ENCODE measurements around the gene GBX1. TPM values are rescaled to one million over a fixed set of nuclear protein-coding genes. Genes with fewer than 3 reads are reported as not detected.

The GBX1 gene
- total and polyA plus RNA-seq, 2 donors (not counting 3 experiments of a cell fraction or from before 2014, with no cell fraction given): not detected

GRCh38 chr7:151099486-151100211, 67.8 kb downstream of the GBX1 start:
- Histone ChIP-seq H3K4me1 (ENCODE audit: control insufficient read depth, extremely low read depth, insufficient read depth, low read length) (peaks cover 9% of the 10 kb centered on the region), H3K4me3 (replicated peaks in 1 of 3; ENCODE audit: insufficient read depth in 1 of 3, low read depth in 1 of 3, low read length in 3 of 3) (no peak overlapping the region), H3K9ac (replicated peaks; ENCODE audit: extremely low read depth, insufficient read depth, low read length) (no peak overlapping the region), H3K79me2 (ENCODE audit: control insufficient read depth, insufficient read depth, low read length) (peaks cover 93% of the 10 kb centered on the region), H2AFZ (ENCODE audit: low read depth, low read length) (no peak overlapping the region), H3K27me3 (ENCODE audit: control insufficient read depth in 2 of 2, insufficient read depth in 2 of 2, low read length in 2 of 2) (no peaks in the 10 kb centered on the region), H3K9me3 (replicated peaks; ENCODE audit: control insufficient read depth, insufficient read depth, low read length) (no peaks in the 10 kb centered on the region), H3K36me3 (ENCODE audit: control insufficient read depth in 2 of 2, extremely low read depth in 1 of 2, insufficient read depth in 2 of 2, low read length in 2 of 2) (peaks cover 0 to 3% of the 10 kb centered on the region in 2 experiments), H4K20me1 (replicated peaks; ENCODE audit: control insufficient read depth, extremely low read depth, insufficient read depth, low read length) (no peaks in the 10 kb centered on the region), H3K27ac (ENCODE audit: insufficient read depth, low read depth, low read length) (no peak overlapping the region), H3K4me2 (ENCODE audit: insufficient read depth, low read length) (no peak overlapping the region), H3K9me1 (replicated peaks; ENCODE audit: control insufficient read depth, extremely low read depth, insufficient read depth, low read length) (no peaks in the 10 kb centered on the region)
- no TSS peak for BruUV-seq (replicated peaks)
- CTCF ChIA-PET: interaction anchor here (1.4 kb wide), 1 partner anchor 11 kb away, joined by 3 read pairs; no protein-coding TSS in a partner anchor
- intact Hi-C loops (cut with micrococcal nuclease) (no loop called here), dilution Hi-C loops (cut with MboI; ENCODE audit: extremely low pct_ligation_motif_present, low sequenced_read_pairs) (no loop called here)
- TF ChIP-seq JUN (IDR thresholded peaks at IDR 0.05; ENCODE audit: borderline replicate concordance, insufficient read depth, insufficient read length, low read depth) (no peak), EZH2 (IDR thresholded peaks at IDR 0.05; ENCODE audit: borderline replicate concordance, low read depth, low read length, severe bottlenecking) (no peak), MAX (IDR thresholded peaks at IDR 0.05; ENCODE audit: insufficient read depth, insufficient read length) (no peak), GATA2 (IDR thresholded peaks at IDR 0.05; ENCODE audit: insufficient read depth, insufficient read length, low read depth, low read length) (no peak)
- POLR2A ChIA-PET: no interaction called here
- FAIRE-seq: no peak
- DNase-seq (ENCODE audit: low read depth, low spot score): no peak

Other genes with a start within 250 kb of the GBX1 start
- 0.09 TPM in 1 of 2 replicates, not detected in the other for gene KCNH2, start 189.4 kb downstream of the GBX1 start, total RNA-seq
- gene KCNH2, start 189.4 kb downstream of the GBX1 start, polyA plus RNA-seq: 0.03 and 0.10 TPM in 2 replicates
- gene NOS3, start 176.7 kb downstream of the GBX1 start, total RNA-seq: 51.4 and 82.8 TPM in 2 replicates
- gene NOS3, start 176.7 kb downstream of the GBX1 start, polyA plus RNA-seq: 95.1 and 120 TPM in 2 replicates
- not detected in 2 replicates for gene ATG9B, start 143.2 kb downstream of the GBX1 start, total RNA-seq
- 0.02 and 0.04 TPM in 2 replicates for gene ATG9B, start 143.2 kb downstream of the GBX1 start, polyA plus RNA-seq
- gene ABCB8, start 139.2 kb downstream of the GBX1 start, total RNA-seq: 46.3 and 48.5 TPM in 2 replicates
- gene ABCB8, start 139.2 kb downstream of the GBX1 start, polyA plus RNA-seq: 38.0 and 43.2 TPM in 2 replicates
- gene ASIC3, start 119.2 kb downstream of the GBX1 start, total RNA-seq: 0.69 and 1.4 TPM in 2 replicates
- gene ASIC3, start 119.2 kb downstream of the GBX1 start, polyA plus RNA-seq: 0.70 and 1.1 TPM in 2 replicates
- gene CDK5, start 109.8 kb downstream of the GBX1 start, total RNA-seq: 16.5 and 17.7 TPM in 2 replicates
- gene CDK5, start 109.8 kb downstream of the GBX1 start, polyA plus RNA-seq: 38.2 and 38.3 TPM in 2 replicates
- 172 and 187 TPM in 2 replicates for gene SLC4A2, start 108.1 kb downstream of the GBX1 start, total RNA-seq
- gene SLC4A2, start 108.1 kb downstream of the GBX1 start, polyA plus RNA-seq: 108 and 120 TPM in 2 replicates
- 71.6 and 73.3 TPM in 2 replicates for gene FASTK, start 86.9 kb downstream of the GBX1 start, total RNA-seq
- gene FASTK, start 86.9 kb downstream of the GBX1 start, polyA plus RNA-seq: 113 and 137 TPM in 2 replicates
- 36.7 and 41.3 TPM in 2 replicates for gene TMUB1, start 84.2 kb downstream of the GBX1 start, total RNA-seq
- 45.3 and 66.0 TPM in 2 replicates for gene TMUB1, start 84.2 kb downstream of the GBX1 start, polyA plus RNA-seq
- gene AGAP3, start 81.2 kb downstream of the GBX1 start, total RNA-seq: 171 and 173 TPM in 2 replicates
- 174 and 240 TPM in 2 replicates for gene AGAP3, start 81.2 kb downstream of the GBX1 start, polyA plus RNA-seq
- gene ASB10, start 19.6 kb upstream of the GBX1 start, total RNA-seq: not detected in 2 replicates
- gene ASB10, start 19.6 kb upstream of the GBX1 start, polyA plus RNA-seq: not detected in 2 replicates
- gene H2BK1, start 42.8 kb upstream of the GBX1 start, total RNA-seq: not detected in 2 replicates
- gene H2BK1, start 42.8 kb upstream of the GBX1 start, polyA plus RNA-seq: not detected in 2 replicates
- gene ABCF2, start 59.5 kb upstream of the GBX1 start, total RNA-seq: 56.7 and 61.6 TPM in 2 replicates
- gene ABCF2, start 59.5 kb upstream of the GBX1 start, polyA plus RNA-seq: 43.0 and 45.3 TPM in 2 replicates
- gene CHPF2, start 64.8 kb upstream of the GBX1 start, total RNA-seq: 73.0 and 75.0 TPM in 2 replicates
- gene CHPF2, start 64.8 kb upstream of the GBX1 start, polyA plus RNA-seq: 72.8 and 95.3 TPM in 2 replicates
- gene SMARCD3, start 81.0 kb upstream of the GBX1 start, total RNA-seq: 5.9 and 6.1 TPM in 2 replicates
- gene SMARCD3, start 81.0 kb upstream of the GBX1 start, polyA plus RNA-seq: 8.5 and 10.5 TPM in 2 replicates
- gene NUB1, start 174.1 kb upstream of the GBX1 start, total RNA-seq: 41.4 and 46.2 TPM in 2 replicates
- 27.9 and 28.0 TPM in 2 replicates for gene NUB1, start 174.1 kb upstream of the GBX1 start, polyA plus RNA-seq
- not detected in 2 replicates for gene WDR86, start 242.3 kb upstream of the GBX1 start, total RNA-seq
- gene WDR86, start 242.3 kb upstream of the GBX1 start, polyA plus RNA-seq: not detected in 2 replicates

All from endothelial cell of umbilical vein (primary cell).